ENCODE data around the gene REXO1. TPM values are rescaled to one million over a fixed set of nuclear protein-coding genes. Genes with fewer than 3 reads are reported as not detected.
A peak's percentile ranks its signal among the peaks of the same experiment; 100 is the strongest.

The REXO1 gene
- total RNA-seq, 2 experiments from 2014 or later = 46.5 to 47.5 TPM

GRCh38 chr19:1814833-1815604 is 33.3 kb downstream of the REXO1 start:
- Mint-ChIP-seq H3K4me3 (no peak overlapping the region), H3K9me3 (no peaks in the 10 kb centered on the region), H3K27me3 (no peaks in the 10 kb centered on the region), H3K36me3 (ENCODE audit: low read depth) (peaks cover 16% of the 10 kb centered on the region), H3K4me1 (peaks cover 27% of the 10 kb centered on the region), H3K27ac (no peak overlapping the region)
- CTCF ChIA-PET = interaction anchor here (2.3 kb wide), 1 partner anchor 11 kb away, joined by 12 read pairs; no protein-coding TSS in a partner anchor
- no peak for DNase-seq
- POLR2A ChIA-PET = interaction anchor here (1.1 kb wide), 1 partner anchor 11 kb away, joined by 4 read pairs; no protein-coding TSS in a partner anchor

DNA sequence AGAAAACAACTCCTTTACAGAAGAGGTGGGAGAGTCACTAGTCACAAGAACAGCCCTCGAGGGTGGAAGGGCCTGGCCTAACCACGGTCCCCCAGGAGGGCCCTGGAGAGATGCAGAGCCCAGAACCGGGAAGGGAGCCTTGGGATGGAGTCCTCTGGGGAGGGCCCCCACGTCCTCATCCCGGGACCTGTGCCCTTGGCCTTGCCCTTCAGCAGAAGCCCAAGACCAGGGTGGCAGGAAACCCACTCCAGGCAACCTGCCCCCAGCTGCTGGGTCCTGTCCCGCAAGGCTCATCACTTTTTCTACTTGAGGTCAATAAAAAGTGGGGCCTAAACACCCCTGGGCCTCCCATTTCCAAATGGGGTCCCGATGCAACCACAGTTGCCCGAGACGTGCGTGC is 33.9 kb downstream of the REXO1 start:
- ChIA-PET POLR2A (interaction anchor here (1.1 kb wide), 1 partner anchor 12 kb away, joined by 4 read pairs; no protein-coding TSS in a partner anchor), CTCF (interaction anchor here (1.3 to 2.3 kb wide), 2 partner anchors 12 to 23 kb away, joined by 3 to 12 read pairs; no protein-coding TSS in a partner anchor)
- Mint-ChIP-seq H3K4me3 (no peak overlapping the region), H3K9me3 (no peaks in the 10 kb centered on the region), H3K4me1 (peaks cover 27% of the 10 kb centered on the region), H3K27ac (no peak overlapping the region), H3K36me3 (ENCODE audit: low read depth) (peaks cover 16% of the 10 kb centered on the region), H3K27me3 (no peaks in the 10 kb centered on the region)
- DNase-seq = no peak

GRCh38 chr19:1813192-1814182 is 34.8 kb downstream of the REXO1 start:
- Mint-ChIP-seq H3K27ac (peak overlapping the region; percentile 97), H3K9me3 (no peaks in the 10 kb centered on the region)
- POLR2A ChIA-PET = no interaction called here

GRCh38 chr19:1812426-1813191 is 35.7 kb downstream of the REXO1 start:
- Mint-ChIP-seq H3K27me3 (no peaks in the 10 kb centered on the region), H3K36me3 (ENCODE audit: low read depth) (peaks cover 13% of the 10 kb centered on the region), H3K4me3 (peak overlapping the region; percentile 92), H3K9me3 (no peaks in the 10 kb centered on the region), H3K27ac (peak overlapping the region; percentile 97), H3K4me1 (peaks cover 27% of the 10 kb centered on the region)
- ChIA-PET CTCF (interaction anchor here (1.0 to 2.3 kb wide), 4 partner anchors 14 to 140 kb away, joined by 3 to 12 read pairs (median 4); no protein-coding TSS in a partner anchor), POLR2A (no interaction called here)
- DNase-seq = peak; percentile 98

More at GRCh38 chr19:1813192-1814182, 34.8 kb downstream of the REXO1 start:
- H3K4me3 Mint-ChIP-seq = peak overlapping the region; percentile 92
- H3K36me3 Mint-ChIP-seq (ENCODE audit: low read depth) = peaks cover 16% of the 10 kb centered on the region
- DNase-seq = no peak
- CTCF ChIA-PET = interaction anchor here (1.3 to 2.3 kb wide), 2 partner anchors 13 to 24 kb away, joined by 3 to 12 read pairs; no protein-coding TSS in a partner anchor
- H3K27me3 Mint-ChIP-seq = no peaks in the 10 kb centered on the region
- H3K4me1 Mint-ChIP-seq = peaks cover 27% of the 10 kb centered on the region

GRCh38 chr19:1811942-1812425 is 36.3 kb downstream of the REXO1 start, which contains the start of gene ATP8B3:
Gene ATP8B3, minus strand, starts transcription at chr19:1812276. Its CDS starts 540 bp downstream, at chr19:1811736.
- Mint-ChIP-seq H3K4me1 (peaks cover 27% of the 10 kb centered on the region), H3K36me3 (ENCODE audit: low read depth) (peaks cover 9% of the 10 kb centered on the region), H3K27ac (peak within 1 kb of the TSS; percentile 97), H3K4me3 (peak within 1 kb of the TSS; percentile 92), H3K27me3 (no peaks in the 10 kb centered on the region), H3K9me3 (no peaks in the 10 kb centered on the region)
- POLR2A ChIA-PET = interaction anchor here (1.1 kb wide), 1 partner anchor 219 kb away, joined by 3 read pairs; the partner anchor contains the start of gene MBD3
- DNase-seq = peak; percentile 90
- CTCF ChIA-PET = interaction anchor here (1.0 to 1.7 kb wide), 3 partner anchors 26 to 266 kb away, joined by 3 to 6 read pairs (median 3); no protein-coding TSS in a partner anchor

DNA sequence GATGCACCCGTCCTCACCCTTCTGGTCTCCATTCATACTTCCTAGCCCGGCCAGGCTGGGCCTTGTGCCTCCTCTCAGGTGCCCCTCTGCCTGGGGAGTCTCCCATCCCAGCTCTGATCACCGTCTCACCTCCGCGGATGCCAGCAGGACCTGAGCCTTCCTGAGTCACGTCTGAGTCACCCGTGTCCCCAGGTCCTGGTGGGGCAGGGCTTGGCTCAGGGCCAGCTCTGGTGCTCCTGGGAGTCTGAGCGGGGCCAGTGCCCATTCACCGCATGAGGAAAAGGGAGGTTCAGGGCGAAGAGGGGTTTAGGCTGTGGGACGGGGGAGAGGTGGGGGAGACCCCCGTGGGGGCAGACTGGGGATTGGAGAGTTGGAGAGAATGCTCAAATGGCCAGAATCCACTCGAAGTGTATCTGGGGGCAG is 36.8 kb downstream of the REXO1 start:
- peak; percentile 52 for DNase-seq
- Mint-ChIP-seq H3K27me3 (no peaks in the 10 kb centered on the region), H3K4me3 (peak overlapping the region; percentile 92), H3K4me1 (peaks cover 27% of the 10 kb centered on the region), H3K9me3 (no peaks in the 10 kb centered on the region), H3K36me3 (ENCODE audit: low read depth) (peaks cover 4% of the 10 kb centered on the region), H3K27ac (peak overlapping the region; percentile 73)
- POLR2A ChIA-PET = interaction anchor here (1.1 kb wide), 1 partner anchor 218 kb away, joined by 3 read pairs; the partner anchor contains the start of gene MBD3
- CTCF ChIA-PET = interaction anchor here (1.0 to 1.7 kb wide), 3 partner anchors 27 to 266 kb away, joined by 3 to 6 read pairs (median 3); no protein-coding TSS in a partner anchor

- Mint-ChIP-seq H3K27me3 (no peaks in the 10 kb centered on the region), H3K27ac (no peak overlapping the region), H3K9me3 (no peaks in the 10 kb centered on the region), H3K4me1 (peaks cover 27% of the 10 kb centered on the region), H3K36me3 (ENCODE audit: low read depth) (peaks cover 4% of the 10 kb centered on the region), H3K4me3 (peak overlapping the region; percentile 92)
- ChIA-PET CTCF (interaction anchor here (1.6 to 1.7 kb wide), 2 partner anchors 28 to 265 kb away, joined by 3 to 6 read pairs; no protein-coding TSS in a partner anchor), POLR2A (no interaction called here)
- no peak for DNase-seq
These were observed 37.7 kb downstream of the REXO1 start for GRCh38 chr19:1810439-1811160.

DNA sequence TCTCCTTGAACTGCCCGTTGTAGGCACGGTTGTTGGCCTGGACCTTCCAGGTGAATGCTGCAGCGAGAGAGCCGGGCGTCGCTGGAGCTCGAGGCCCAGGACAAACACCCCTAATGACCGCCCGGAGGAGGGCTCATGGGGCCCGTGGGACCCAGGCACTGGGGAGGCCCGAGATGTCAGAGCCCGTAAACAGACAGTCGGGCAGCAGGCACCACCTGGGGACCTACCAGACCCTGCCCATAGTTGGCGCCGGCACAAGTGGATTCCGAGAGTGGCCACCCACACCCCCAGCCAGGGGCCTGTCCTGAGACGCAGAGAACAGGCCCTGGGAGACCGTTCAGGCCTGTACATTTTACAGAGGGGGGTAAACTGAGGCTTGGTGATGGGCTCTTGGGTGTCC is 38.6 kb downstream of the REXO1 start:
- Mint-ChIP-seq H3K9me3 (no peaks in the 10 kb centered on the region), H3K27me3 (no peaks in the 10 kb centered on the region)
- CTCF ChIA-PET = no interaction called here

DNA sequence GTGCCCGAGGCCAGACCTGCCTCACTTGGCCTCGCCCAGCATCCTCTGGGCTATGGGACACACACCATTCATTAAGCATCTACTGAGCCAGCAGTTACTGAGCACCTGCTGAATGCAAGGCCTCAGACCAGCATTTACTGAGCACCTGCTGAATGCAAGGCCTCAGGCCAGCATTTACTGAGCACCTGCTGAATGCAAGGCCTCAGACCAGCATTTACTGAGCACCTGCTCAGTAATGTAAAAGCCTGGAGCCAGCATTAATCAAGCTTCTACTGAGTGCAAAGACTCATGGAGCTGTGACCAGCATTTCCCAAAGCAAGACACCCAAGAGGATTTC is 39.9 kb downstream of the REXO1 start:
- Mint-ChIP-seq H3K4me1 (peaks cover 20% of the 10 kb centered on the region), H3K27me3 (no peaks in the 10 kb centered on the region), H3K36me3 (ENCODE audit: low read depth) (no peaks in the 10 kb centered on the region), H3K4me3 (no peak overlapping the region), H3K27ac (no peak overlapping the region), H3K9me3 (no peaks in the 10 kb centered on the region)
- POLR2A ChIA-PET = interaction anchor here (0.6 kb wide), 1 partner anchor 820 kb away, joined by 3 read pairs; no protein-coding TSS in a partner anchor
- CTCF ChIA-PET = no interaction called here
- DNase-seq = no peak

More for the DNA sequence above, 38.6 kb downstream of the REXO1 start:
- Mint-ChIP-seq H3K4me3 (no peak overlapping the region), H3K36me3 (ENCODE audit: low read depth) (no peaks in the 10 kb centered on the region), H3K4me1 (peaks cover 27% of the 10 kb centered on the region), H3K27ac (no peak overlapping the region)
- no peak for DNase-seq
- POLR2A ChIA-PET = interaction anchor here (0.6 kb wide), 1 partner anchor 12 kb away, joined by 3 read pairs; no protein-coding TSS in a partner anchor

- ChIA-PET POLR2A (no interaction called here), CTCF (no interaction called here)
- H3K4me1 Mint-ChIP-seq = peaks cover 15% of the 10 kb centered on the region
- H3K27ac Mint-ChIP-seq = no peak overlapping the region
- H3K4me3 Mint-ChIP-seq = no peak overlapping the region
- DNase-seq = no peak
- no peaks in the 10 kb centered on the region for H3K27me3 Mint-ChIP-seq
- H3K9me3 Mint-ChIP-seq = no peaks in the 10 kb centered on the region
- H3K36me3 Mint-ChIP-seq (ENCODE audit: low read depth) = peaks cover 5% of the 10 kb centered on the region
These were observed 40.4 kb downstream of the REXO1 start for GRCh38 chr19:1807695-1808394.
